ENCODE measurements around the gene NATD1. TPM values are rescaled to one million over a fixed set of nuclear protein-coding genes. Genes with fewer than 3 reads are reported as not detected.

The NATD1 gene
- polyA plus RNA-seq, 1 of the 3 experiments (the other 2 are of a cell fraction) = 3.9 TPM

GRCh38 chr17:21214015-21214776 is 39.0 kb downstream of the NATD1 start, which contains the start of gene TMEM11 (continued):
- TF ChIP-seq, protein P1, sequence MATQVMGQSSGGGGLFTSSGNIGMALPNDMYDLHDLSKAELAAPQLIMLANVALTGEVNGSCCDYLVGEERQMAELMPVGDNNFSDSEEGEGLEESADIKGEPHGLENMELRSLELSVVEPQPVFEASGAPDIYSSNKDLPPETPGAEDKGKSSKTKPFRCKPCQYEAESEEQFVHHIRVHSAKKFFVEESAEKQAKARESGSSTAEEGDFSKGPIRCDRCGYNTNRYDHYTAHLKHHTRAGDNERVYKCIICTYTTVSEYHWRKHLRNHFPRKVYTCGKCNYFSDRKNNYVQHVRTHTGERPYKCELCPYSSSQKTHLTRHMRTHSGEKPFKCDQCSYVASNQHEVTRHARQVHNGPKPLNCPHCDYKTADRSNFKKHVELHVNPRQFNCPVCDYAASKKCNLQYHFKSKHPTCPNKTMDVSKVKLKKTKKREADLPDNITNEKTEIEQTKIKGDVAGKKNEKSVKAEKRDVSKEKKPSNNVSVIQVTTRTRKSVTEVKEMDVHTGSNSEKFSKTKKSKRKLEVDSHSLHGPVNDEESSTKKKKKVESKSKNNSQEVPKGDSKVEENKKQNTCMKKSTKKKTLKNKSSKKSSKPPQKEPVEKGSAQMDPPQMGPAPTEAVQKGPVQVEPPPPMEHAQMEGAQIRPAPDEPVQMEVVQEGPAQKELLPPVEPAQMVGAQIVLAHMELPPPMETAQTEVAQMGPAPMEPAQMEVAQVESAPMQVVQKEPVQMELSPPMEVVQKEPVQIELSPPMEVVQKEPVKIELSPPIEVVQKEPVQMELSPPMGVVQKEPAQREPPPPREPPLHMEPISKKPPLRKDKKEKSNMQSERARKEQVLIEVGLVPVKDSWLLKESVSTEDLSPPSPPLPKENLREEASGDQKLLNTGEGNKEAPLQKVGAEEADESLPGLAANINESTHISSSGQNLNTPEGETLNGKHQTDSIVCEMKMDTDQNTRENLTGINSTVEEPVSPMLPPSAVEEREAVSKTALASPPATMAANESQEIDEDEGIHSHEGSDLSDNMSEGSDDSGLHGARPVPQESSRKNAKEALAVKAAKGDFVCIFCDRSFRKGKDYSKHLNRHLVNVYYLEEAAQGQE (IDR thresholded peaks at IDR 0.05; ENCODE audit: low read depth, low read length) = no peak
- TF ChIP-seq RCOR1 (IDR thresholded peaks at IDR 0.05; ENCODE audit: low read length) (no peak), GATA2 (CRISPR knock-in tag; IDR thresholded peaks at IDR 0.05) (no peak), EZH2phosphoT487 (IDR thresholded peaks at IDR 0.05; ENCODE audit: borderline replicate concordance, low read depth) (no peak), ZBTB33 (IDR thresholded peaks at IDR 0.05; ENCODE audit: borderline replicate concordance, low read depth) (peak; percentile 98), YY1 (IDR thresholded peaks at IDR 0.05; ENCODE audit: low read depth) (peak; percentile 98), TAF1 (IDR thresholded peaks at IDR 0.05; ENCODE audit: borderline replicate concordance, low read depth, low read length) (peak; percentile 89)
- TF ChIP-seq, protein P2, sequence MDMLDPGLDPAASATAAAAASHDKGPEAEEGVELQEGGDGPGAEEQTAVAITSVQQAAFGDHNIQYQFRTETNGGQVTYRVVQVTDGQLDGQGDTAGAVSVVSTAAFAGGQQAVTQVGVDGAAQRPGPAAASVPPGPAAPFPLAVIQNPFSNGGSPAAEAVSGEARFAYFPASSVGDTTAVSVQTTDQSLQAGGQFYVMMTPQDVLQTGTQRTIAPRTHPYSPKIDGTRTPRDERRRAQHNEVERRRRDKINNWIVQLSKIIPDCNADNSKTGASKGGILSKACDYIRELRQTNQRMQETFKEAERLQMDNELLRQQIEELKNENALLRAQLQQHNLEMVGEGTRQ (IDR thresholded peaks at IDR 0.05; ENCODE audit: borderline replicate concordance, low read depth, low read length) = no peak

GRCh38 chr17:21213638-21214014 is 39.6 kb downstream of the NATD1 start:
- Histone ChIP-seq H3K4me3 (ENCODE audit: low read depth in 2 of 2, low read length in 1 of 2) (peak overlapping the region; percentile 97 to 99), H3K27me3 (ENCODE audit: insufficient read depth) (no peaks in the 10 kb centered on the region), H3K27ac (ENCODE audit: low read depth in 2 of 2, low read length in 1 of 2) (peak overlapping the region; percentile 91 to 93), H3K9me3 (no peaks in the 10 kb centered on the region), H3F3A (replicated peaks; ENCODE audit: insufficient read depth) (no peaks in the 10 kb centered on the region), H4K20me1 (ENCODE audit: insufficient read depth) (peaks cover 46% of the 10 kb centered on the region), H2AFZ (ENCODE audit: low read depth) (peak overlapping the region; percentile 71; the same call in 1 of the 2 replicates), H3K4me1 (ENCODE audit: control insufficient read depth in 1 of 2, insufficient read depth in 2 of 2, low read depth in 1 of 2, low read length in 1 of 2) (peaks cover 10 to 25% of the 10 kb centered on the region in 2 experiments; a peak in 2 of 4 replicates), H3K9me2 (no peaks in the 10 kb centered on the region), H3K79me2 (ENCODE audit: insufficient read depth) (peaks cover 88% of the 10 kb centered on the region), H3K4me2 (peak overlapping the region; percentile 91), H3K9ac (peak overlapping the region; percentile 99), H3K36me3 (replicated peaks in 1 of 2; ENCODE audit: control insufficient read depth in 1 of 2, insufficient read depth in 2 of 2, low read length in 1 of 2) (peaks cover 12 to 20% of the 10 kb centered on the region in 2 experiments)
- peak; percentile 87 for DNase-seq
- TF ChIP-seq EZH2phosphoT487 (IDR thresholded peaks at IDR 0.05; ENCODE audit: borderline replicate concordance, low read depth) (no peak), FOSL2 (IDR thresholded peaks at IDR 0.05; ENCODE audit: borderline replicate concordance, low read depth) (no peak), NFIC (IDR thresholded peaks at IDR 0.05; ENCODE audit: borderline replicate concordance) (no peak), POLR2AphosphoS5 (IDR thresholded peaks at IDR 0.05; ENCODE audit: low read depth, low read length) (no peak), ELF1 (IDR thresholded peaks at IDR 0.05) (no peak), YY1 (IDR thresholded peaks at IDR 0.05; ENCODE audit: low read depth) (no peak), RFX5 (IDR thresholded peaks at IDR 0.05; ENCODE audit: low read length) (no peak), SIN3A (IDR thresholded peaks at IDR 0.05; ENCODE audit: borderline replicate concordance, low read depth, low read length) (no peak), GATA2 (CRISPR knock-in tag; IDR thresholded peaks at IDR 0.05) (no peak)
- TF ChIP-seq, protein P3, sequence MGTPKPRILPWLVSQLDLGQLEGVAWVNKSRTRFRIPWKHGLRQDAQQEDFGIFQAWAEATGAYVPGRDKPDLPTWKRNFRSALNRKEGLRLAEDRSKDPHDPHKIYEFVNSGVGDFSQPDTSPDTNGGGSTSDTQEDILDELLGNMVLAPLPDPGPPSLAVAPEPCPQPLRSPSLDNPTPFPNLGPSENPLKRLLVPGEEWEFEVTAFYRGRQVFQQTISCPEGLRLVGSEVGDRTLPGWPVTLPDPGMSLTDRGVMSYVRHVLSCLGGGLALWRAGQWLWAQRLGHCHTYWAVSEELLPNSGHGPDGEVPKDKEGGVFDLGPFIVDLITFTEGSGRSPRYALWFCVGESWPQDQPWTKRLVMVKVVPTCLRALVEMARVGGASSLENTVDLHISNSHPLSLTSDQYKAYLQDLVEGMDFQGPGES (IDR thresholded peaks at IDR 0.05; ENCODE audit: low read depth, low read length) = no peak
- TF ChIP-seq, protein P4, sequence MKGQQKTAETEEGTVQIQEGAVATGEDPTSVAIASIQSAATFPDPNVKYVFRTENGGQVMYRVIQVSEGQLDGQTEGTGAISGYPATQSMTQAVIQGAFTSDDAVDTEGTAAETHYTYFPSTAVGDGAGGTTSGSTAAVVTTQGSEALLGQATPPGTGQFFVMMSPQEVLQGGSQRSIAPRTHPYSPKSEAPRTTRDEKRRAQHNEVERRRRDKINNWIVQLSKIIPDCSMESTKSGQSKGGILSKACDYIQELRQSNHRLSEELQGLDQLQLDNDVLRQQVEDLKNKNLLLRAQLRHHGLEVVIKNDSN (IDR thresholded peaks at IDR 0.05; ENCODE audit: borderline replicate concordance, low read depth) = no peak
- CTCF ChIA-PET = interaction anchor here (0.6 to 2.9 kb wide), 8 partner anchors 19 to 299 kb away, joined by 3 to 16 read pairs (median 4); no protein-coding TSS in a partner anchor
- WGBS (ENCODE audit: low lambda C conversion rate) = under 1% methylated on average over 15 of the region's 35 CpGs
- POLR2A ChIA-PET = interaction anchor here (0.8 to 1.3 kb wide), 3 partner anchors 10 to 63 kb away, joined by 3 to 4 read pairs (median 4); no protein-coding TSS in a partner anchor

Data from SK-N-SH (cell line).